K562 (cell line): Measurements from ENCODE around the gene NFKBIA. TPM values are rescaled to one million over a fixed set of nuclear protein-coding genes. Genes with fewer than 3 reads are reported as not detected.
A peak's percentile ranks its signal among the peaks of the same experiment; 100 is the strongest.

Experiments
- ATF6 ChIP-seq: sonication (generic); formaldehyde crosslinking; IDR thresholded peaks from 2 replicates; pipeline ENCODE4 v1.4.0; 2020; ENCODE audit warnings: mild to moderate bottlenecking, missing genetic modification reagents
- CTBP1 ChIP-seq: fragments of 450-650 bp; IDR thresholded peaks from 2 replicates; pipeline ENCODE4 v1.6.1; 2016; ENCODE audit warnings: borderline replicate concordance
- CTCFL ChIP-seq: IDR thresholded peaks from 2 replicates; pipeline ENCODE4 v1.6.1; 2011; ENCODE audit warnings: borderline replicate concordance, low read depth, mild to moderate bottlenecking, moderate library complexity, low read length; ENCODE audit not compliant: insufficient read depth, poor library complexity, severe bottlenecking
- HNRNPLL ChIP-seq: fragments of 200-400 bp; formaldehyde crosslinking; IDR thresholded peaks from 2 replicates; pipeline ENCODE4 v1.6.1; 2017; ENCODE audit warnings: low read length, low read depth, mild to moderate bottlenecking; ENCODE audit not compliant: poor library complexity, severe bottlenecking
- KDM5B ChIP-seq: fragments of 200-600 bp; sonication (generic); IDR thresholded peaks from 2 replicates; pipeline ENCODE4 v1.6.1; 2012; ENCODE audit warnings: low read depth, mild to moderate bottlenecking, moderate library complexity, low read length, control low read depth, inconsistent platforms; ENCODE audit not compliant: insufficient replicate concordance
- L3MBTL2 ChIP-seq: fragments of 450-650 bp; IDR thresholded peaks from 2 replicates; pipeline ENCODE4 v1.6.1; 2016; ENCODE audit warnings: mild to moderate bottlenecking, moderate library complexity
- MTA3 ChIP-seq: fragments of 450-650 bp; formaldehyde crosslinking; IDR thresholded peaks from 2 replicates; pipeline ENCODE4 v1.6.1; 2017; ENCODE audit warnings: mild to moderate bottlenecking, borderline replicate concordance
- NONO ChIP-seq, 2 experiments: fragments of 200-400 bp in 1 of 2; fragments of 450-650 bp in 1 of 2; formaldehyde crosslinking in 1 of 2; IDR thresholded peaks; 2 replicates each; pipeline ENCODE4 v1.6.1; 2017; ENCODE audit warnings: low read depth in 2 of 2, mild to moderate bottlenecking in 2 of 2, moderate library complexity in 2 of 2, low read length in 1 of 2
- PBX2 ChIP-seq, 2 experiments: IDR thresholded peaks in 1 of 2; conservative IDR thresholded peaks in 1 of 2; 2 replicates each; pipeline ENCODE4 v1.6.1; 2016; ENCODE audit warnings: low read depth in 2 of 2, mild to moderate bottlenecking in 1 of 2, missing compliant biosample characterization in 1 of 2, missing genetic modification characterization in 1 of 2, moderate library complexity in 1 of 2
- POLR2G ChIP-seq: fragments of 200-400 bp; formaldehyde crosslinking; IDR thresholded peaks from 2 replicates; pipeline ENCODE4 v1.6.1; 2017; ENCODE audit warnings: low read depth, mild to moderate bottlenecking, antibody characterized with exemption, low read length, moderate library complexity
- RCOR1 ChIP-seq, 2 experiments: IDR thresholded peaks; 2 replicates each; pipeline ENCODE4 v1.6.1; 2012; ENCODE audit warnings: low read depth in 2 of 2, low read length in 2 of 2, borderline replicate concordance in 1 of 2, improper control_type of control experiment in 1 of 2
- SUPT5H ChIP-seq: fragments of 450-650 bp; IDR thresholded peaks from 2 replicates; pipeline ENCODE4 v1.6.1; 2016
- TAF15 ChIP-seq: fragments of 200-400 bp; formaldehyde crosslinking; IDR thresholded peaks from 2 replicates; pipeline ENCODE4 v1.6.1; 2017; ENCODE audit warnings: mild to moderate bottlenecking, low read depth, low read length, moderate library complexity
- TAL1 ChIP-seq: fragments of 450-650 bp; IDR thresholded peaks from 2 replicates; pipeline ENCODE4 v1.6.1; 2016; ENCODE audit warnings: mild to moderate bottlenecking
- ZBTB9 ChIP-seq: fragments of 450-650 bp; formaldehyde crosslinking; IDR thresholded peaks from 2 replicates; pipeline ENCODE4 v1.4.0; 2020; ENCODE audit warnings: mild to moderate bottlenecking, moderate library complexity
- ZFX ChIP-seq: sonication (generic); formaldehyde crosslinking; IDR thresholded peaks from 2 replicates; pipeline ENCODE4 v1.8.0; 2022; ENCODE audit warnings: mild to moderate bottlenecking, missing genetic modification reagents, moderate library complexity
- ZNF24 ChIP-seq: fragments of 450-650 bp; IDR thresholded peaks from 2 replicates; pipeline ENCODE4 v1.6.1; 2016
- polyA plus RNA-seq, 8 experiments: library from polyadenylated mRNA; depleted of rRNA in 4 of 8; stranded (reverse) in 5 of 8; unstranded in 3 of 8; fragments of >200 nt; fragmentation: Nextera tagmentation in 2 of 8; fragmentation: Illumina TruSeq in 1 of 8; extraction: Ambion mirVana in 2 of 8; extraction: Trizol in 1 of 8; gene quantifications; 2 replicates each; pipeline versions ENCODE4 v1.2.1 to v1.2.3, GENCODE V29; 2011 to 2014; ENCODE audit warnings: inconsistent platforms in 1 of 8, missing spikeins in 1 of 8
- total RNA-seq, 7 experiments: library from RNA; depleted of rRNA in 6 of 7; stranded (reverse); fragments of >200 nt in 6 of 7; fragmentation: Illumina TruSeq in 2 of 7; extraction: Trizol in 2 of 7; gene quantifications; 2 replicates each; pipeline versions ENCODE4 v1.2.1 to v1.2.3, GENCODE V29; 2011 to 2021; ENCODE audit warnings: low replicate concordance in 1 of 7

Gene NFKBIA
- total and polyA plus RNA-seq, 9 of the 15 experiments (the other 6 are each of a cell fraction or from before 2014, with no cell fraction given): 6.9 to 31.8 (median 18.2) TPM

GRCh38 chr14:35404449-35405303 is at the start of gene NFKBIA (continued):
- TF ChIP-seq PBX2 (CRISPR knock-in tag; IDR thresholded peaks at IDR 0.05; ENCODE audit: low read depth) (no peak), PBX2 (tag; conservative IDR thresholded peaks at IDR 0.05; ENCODE audit: low read depth) (no peak), POLR2G (peak; percentile 99), MTA3 (peak; percentile 58), RCOR1 (IDR thresholded peaks at IDR 0.05; ENCODE audit: borderline replicate concordance in 1 of 2, low read depth in 2 of 2, low read length in 2 of 2) (peak in 1 of 2 experiments; percentile 58; a peak in 1 of 4 replicates), ZFX (CRISPR knock-in tag) (peak; percentile 85), SUPT5H (peak; percentile 66; the same call in 1 of the 2 replicates), L3MBTL2 (peak; percentile 68), HNRNPLL (peak; percentile 46), CTCFL (peak; percentile 50), NONO (IDR thresholded peaks at IDR 0.05; ENCODE audit: low read depth in 2 of 2, low read length in 1 of 2) (peak; percentile 41 to 96; a peak in 2 of 4 replicates), TAL1 (no peak), ATF6 (CRISPR knock-in tag) (no peak), CTBP1 (peak; percentile 87), KDM5B (peak; percentile 90), TAF15 (no peak), ZNF24 (0 out of 2 replicates have a peak, but pooled peaks have one; percentile 19), ZBTB9 (no peak)
